NCI-H1694 treated with DMSO at 0.1 percent for 48 hours (cell line): ENCODE measurements around the gene LCN1.
"Not testable (repeated sequence)": the region's sequence is repeated elsewhere in the genome, so short reads cannot be mapped to it uniquely, and the experiment has no call there.

ENCODE experiments used
- DNase-seq: peaks from one replicate; lab custom pipeline; 2025; lab: John Stamatoyannopoulos, UW

Gene LCN1

DNA sequence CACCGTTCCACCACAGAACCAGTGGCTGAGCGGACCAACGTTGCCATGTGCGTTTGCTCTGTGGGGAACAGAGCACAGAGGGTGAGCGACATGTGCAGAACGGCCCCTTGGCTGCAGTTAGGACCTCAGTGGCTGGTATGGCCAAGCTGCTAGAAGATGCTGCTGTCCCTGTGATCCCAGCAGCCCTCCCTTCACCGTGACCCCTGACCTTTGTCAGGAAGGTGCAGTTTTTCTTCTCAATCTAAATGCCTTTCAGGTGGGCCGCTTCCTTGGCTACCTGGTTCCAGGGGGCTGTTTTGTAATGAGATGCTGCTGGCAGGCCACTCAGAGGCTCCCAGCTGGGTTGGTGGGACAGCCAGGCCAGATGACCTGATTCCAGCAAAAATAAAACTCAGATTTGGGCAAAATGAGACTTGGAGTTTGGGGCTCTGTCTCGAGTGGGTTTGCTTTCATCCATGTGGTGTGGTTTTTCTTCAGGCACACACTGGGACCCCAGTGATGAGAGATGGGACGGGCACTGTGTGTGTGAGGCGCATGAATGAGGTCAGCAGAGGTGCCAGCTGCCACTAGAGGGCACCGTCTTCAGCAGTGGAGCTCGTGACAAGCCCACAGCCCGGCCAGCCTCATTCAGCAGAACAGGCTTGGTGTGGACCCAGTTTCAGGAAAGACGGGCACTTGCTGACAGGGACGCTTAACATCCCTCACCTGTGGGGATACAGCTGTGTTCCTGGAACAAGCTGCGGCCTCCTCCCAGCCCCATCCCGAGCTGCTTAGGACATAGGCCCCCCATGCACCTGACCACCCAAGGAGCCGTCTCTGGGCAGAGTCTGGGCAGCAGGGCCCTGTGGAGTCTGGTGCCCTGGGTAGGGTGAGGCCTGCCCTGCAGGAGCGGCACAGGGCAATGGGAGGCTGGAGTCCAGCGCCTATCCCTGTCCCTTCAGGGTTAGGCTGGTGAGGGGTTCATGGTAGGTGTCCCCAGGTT is 16.7 kb upstream of the LCN1 start:
- no peak for DNase-seq

DNA sequence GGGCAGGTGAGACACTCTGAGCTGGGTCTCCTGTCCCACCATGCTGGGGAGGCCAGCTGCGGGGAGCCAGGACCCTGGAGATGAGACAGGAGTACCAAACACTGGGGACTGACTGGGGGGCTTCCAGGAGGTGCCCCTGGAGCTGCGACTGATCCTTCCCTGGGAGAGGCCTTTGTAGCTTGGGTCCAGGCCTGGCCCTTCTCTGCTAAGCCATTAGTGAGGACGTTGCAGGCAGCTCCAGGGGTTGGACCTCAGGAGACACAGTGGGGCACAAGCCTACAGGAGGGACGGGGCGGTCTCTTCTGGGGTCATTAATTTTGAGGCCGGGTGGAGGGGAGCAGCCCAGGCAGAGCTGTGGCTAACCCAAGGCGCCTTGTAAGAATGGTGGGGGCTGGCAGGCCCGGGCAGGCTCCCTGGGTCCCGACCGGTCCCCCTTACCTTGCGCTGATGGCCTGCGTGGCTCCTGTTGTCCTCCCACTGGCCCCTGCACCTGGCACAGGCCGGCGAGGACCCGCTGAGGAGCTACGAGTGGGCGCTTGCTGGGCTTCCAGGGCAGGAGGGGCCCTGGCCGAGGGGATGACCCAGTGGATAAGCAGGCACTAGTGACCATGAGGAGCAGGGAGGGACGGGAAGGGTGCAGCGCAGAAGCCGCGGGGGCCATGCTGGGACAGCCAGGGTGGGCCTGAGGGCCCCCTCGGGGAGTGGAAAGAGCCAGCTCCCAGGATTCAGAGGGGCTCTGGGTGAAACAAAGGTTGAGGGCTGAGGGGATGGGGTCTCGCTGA is 15.6 kb upstream of the LCN1 start:
- no peak for DNase-seq

DNA sequence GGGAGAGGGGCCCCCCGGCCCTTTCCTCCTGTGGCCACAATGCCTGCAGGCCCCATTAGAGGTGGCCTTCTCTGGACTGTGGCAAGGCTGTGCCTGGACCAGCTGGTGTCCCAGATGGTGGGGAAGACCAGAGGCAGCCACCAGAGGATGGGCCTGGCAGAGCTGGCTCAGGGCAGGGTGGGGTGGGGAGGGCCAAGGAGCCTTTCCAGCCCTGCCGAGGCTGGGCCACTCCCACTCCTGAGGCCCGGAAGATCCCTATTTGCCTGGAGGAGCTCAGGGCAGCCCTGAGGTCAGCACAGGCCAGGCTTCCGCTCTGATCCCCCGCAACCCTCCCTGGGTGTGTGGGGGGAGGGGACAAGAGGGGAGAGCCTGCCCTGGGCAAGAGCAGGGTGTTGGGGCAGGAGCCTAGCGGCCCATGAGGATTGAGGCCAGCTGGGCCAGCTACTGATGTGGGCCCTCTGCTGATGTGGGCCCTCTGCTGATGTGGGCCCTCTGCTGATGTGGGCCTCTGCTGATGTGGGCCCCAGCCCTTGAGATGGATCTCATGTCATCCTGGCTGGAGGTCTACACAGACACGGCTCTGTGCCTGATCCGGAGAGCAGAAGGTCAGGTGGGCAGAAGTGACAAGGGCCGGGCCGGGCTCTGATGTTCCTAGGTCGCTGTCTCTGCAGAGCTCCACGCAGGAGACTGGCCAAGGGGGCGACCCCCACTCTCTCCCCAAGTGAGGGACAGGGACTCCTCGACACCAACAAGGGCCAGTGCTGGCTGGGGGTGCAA is 14.7 kb upstream of the LCN1 start:
- no peak for DNase-seq

DNA sequence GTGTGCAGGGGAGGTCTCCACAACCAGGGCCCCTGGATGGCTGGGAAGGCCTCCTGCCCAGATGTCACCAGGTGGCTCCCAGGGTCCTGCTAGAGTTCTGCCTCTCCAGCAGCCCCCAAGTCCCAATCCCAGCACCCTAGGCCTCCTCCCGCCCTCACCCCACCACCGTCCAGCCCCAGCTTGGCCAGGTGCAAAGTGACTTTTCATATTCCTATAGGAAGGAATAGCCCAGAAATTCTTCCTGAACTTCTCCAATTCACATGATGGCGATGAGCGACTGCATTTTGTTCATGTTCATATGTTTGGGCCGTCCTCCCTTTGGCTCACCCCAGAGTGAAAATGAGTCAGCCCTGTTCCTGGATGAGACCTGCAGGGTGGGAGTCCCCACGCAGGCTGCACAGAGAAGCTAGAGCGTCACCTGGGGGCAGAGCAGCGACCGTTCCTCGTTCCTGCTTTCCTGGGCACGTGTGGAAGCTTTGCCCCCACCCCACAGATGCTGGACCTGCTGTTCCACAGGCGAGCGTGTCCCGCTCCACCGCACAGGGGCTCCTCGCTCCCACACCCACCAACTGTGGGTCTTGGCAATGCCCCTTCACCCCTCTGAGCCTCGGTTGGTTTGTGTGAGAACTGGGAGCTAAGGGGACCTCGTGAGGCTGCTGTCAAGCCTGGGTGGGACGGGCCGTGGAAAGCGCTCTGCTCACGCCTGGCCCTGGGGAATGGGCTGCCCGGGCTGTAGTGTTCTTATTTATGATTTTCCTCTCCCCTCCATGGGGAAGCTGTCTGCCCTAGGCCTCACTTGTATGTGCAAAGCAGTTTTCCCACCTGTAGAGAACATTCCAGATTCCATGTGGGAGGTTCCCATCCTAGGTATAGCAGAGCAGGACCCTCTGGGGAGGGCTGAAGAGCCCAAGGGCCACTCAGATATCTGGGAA is 13.9 kb upstream of the LCN1 start:
- DNase-seq, result no peak

- DNase-seq, result no peak
These were observed 12.9 kb upstream of the LCN1 start for GRCh38 chr9:135508211-135508820.

- no peak for DNase-seq
These were observed 11.8 kb upstream of the LCN1 start for GRCh38 chr9:135509458-135509857.

GRCh38 chr9:135512241-135512603 is 9.0 kb upstream of the LCN1 start:
- DNase-seq, result no peak

DNA sequence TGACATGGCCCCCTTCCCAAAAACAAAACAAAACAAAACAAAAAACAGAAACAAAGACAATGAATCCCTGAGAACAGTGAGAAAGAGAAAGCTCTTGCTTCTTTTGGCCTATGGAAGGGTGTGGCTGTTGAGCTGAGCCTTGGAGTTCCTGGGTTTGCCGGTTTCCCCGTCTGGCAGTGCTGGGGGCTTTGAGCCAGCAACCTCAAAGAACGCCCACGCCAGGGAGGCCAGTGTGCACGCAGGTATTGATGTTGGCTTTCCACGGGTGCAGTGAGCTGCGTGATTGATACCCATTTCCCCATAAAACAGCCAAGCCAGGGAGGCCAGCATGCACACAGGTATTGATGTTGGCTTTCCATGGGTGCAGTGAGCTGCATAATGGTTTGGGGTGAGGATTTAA is 8.3 kb upstream of the LCN1 start:
- DNase-seq, result no peak

- DNase-seq, result no peak
These were observed 7.8 kb upstream of the LCN1 start for GRCh38 chr9:135513351-135513846.

GRCh38 chr9:135513906-135514305 is 7.3 kb upstream of the LCN1 start:
- not testable (repeated sequence) for DNase-seq

GRCh38 chr9:135514342-135515082 is 6.7 kb upstream of the LCN1 start:
- no peak for DNase-seq

GRCh38 chr9:135515083-135515951 is 5.9 kb upstream of the LCN1 start:
- DNase-seq, result no peak

- DNase-seq, result no peak
These were observed 4.9 kb upstream of the LCN1 start for GRCh38 chr9:135516132-135516860.

DNA sequence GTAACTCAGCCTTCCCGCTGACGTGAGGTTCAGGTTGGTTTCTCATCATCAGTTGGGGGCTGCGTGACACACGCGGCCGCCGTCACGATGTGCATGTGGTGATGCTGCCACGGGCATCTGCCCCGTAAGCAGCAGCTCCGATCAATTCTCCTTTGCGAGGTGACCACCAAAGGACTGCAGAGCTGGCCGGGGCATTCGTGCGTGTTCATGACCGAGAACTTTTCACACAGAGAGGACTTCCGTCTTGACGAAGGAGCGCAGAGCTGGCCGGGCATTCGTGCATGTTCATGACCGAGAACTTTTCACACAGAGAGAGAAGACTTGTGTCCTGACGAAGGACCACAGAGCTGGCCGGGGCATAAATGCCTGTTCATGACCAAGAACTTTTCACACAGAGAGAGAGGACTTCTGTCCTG is 3.8 kb upstream of the LCN1 start:
- no peak for DNase-seq

GRCh38 chr9:135519179-135519971 is 1.9 kb upstream of the LCN1 start:
- no peak for DNase-seq

GRCh38 chr9:135521608-135522095 is 412 bp downstream of the LCN1 start:
- no peak for DNase-seq
